IPS-18c (cell line): ENCODE measurements around the gene TMEM237.
"Not testable (repeated sequence)": the region's sequence is repeated elsewhere in the genome, so short reads cannot be mapped to it uniquely, and the experiment has no call there.

Experiments
- H3K4me3 ChIP-seq: 2 replicates; pipeline ENCODE4 v1.7.0; 2013; ENCODE audit warnings: low read depth, mild to moderate bottlenecking, low read length, moderate library complexity; ENCODE audit not compliant: insufficient read depth
- H3K9me3 ChIP-seq: one replicate; pipeline ENCODE4 v1.6.1; 2013; ENCODE audit warnings: mild to moderate bottlenecking, low read length, moderate library complexity; ENCODE audit not compliant: control insufficient read depth, insufficient read depth

Gene TMEM237, protein sequence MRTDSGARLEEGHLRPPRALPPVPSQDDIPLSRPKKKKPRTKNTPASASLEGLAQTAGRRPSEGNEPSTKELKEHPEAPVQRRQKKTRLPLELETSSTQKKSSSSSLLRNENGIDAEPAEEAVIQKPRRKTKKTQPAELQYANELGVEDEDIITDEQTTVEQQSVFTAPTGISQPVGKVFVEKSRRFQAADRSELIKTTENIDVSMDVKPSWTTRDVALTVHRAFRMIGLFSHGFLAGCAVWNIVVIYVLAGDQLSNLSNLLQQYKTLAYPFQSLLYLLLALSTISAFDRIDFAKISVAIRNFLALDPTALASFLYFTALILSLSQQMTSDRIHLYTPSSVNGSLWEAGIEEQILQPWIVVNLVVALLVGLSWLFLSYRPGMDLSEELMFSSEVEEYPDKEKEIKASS

DNA sequence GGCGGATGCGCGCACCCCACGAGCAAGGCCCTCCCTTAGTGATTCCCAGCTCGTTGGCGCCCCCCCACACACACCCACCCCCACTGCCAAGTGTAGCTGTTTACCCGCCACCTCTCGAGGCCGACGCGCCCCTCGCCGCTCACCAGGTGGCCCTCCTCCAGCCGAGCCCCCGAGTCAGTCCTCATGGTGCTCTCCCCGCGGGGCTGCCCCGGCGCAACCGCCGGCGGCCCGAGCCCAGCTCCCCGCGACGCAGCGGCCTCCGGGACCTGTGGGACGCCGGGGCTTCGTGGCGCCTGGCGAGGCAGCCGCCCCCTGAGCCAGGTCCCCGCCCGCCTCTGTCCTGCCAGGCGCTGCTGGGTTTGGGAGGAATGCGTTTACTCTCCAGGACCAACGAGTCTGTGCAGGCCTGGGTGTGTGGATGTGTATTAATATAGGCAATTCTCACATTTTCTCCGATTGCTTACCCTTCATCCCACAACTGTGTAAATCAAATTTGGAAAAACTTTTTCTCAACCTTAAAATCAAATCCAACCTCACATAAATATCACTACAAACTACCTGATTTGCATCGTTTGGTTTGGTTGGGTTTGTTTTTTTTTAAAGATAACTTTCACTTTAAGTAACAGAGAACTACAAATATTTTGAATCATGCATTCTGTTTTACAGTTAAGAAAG lies at the start of gene TMEM237:
TMEM237 (minus strand) TSS at position 288 of the 675 bp plus-strand sequence; CDS start at position 185, 103 bp downstream.
- Histone ChIP-seq H3K9me3 (no peaks in the 10 kb centered on the region), H3K4me3 (peak within 1 kb of the TSS; percentile 70)

DNA sequence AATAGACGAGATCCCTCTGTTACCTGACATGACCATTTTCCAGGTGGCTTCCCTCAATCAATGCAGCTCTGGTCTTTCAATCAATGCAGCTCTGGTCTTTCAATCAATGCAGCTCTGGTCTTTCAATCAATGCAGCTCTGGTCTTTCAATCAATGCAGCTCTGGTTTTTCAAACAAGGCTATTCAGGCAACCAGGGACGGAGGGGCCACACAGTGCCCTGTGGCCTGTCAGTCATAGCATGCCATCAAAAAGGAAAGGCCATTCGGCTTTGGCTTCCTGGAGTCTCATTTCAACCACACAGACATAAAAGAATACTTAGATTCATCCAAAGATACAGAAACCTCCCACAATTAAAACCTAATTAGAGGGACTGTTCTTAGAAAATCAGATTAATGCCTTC lies 41.9 kb upstream of the TMEM237 start:
- Histone ChIP-seq H3K9me3 (no peaks in the 10 kb centered on the region), H3K4me3 (no peak overlapping the region)

DNA sequence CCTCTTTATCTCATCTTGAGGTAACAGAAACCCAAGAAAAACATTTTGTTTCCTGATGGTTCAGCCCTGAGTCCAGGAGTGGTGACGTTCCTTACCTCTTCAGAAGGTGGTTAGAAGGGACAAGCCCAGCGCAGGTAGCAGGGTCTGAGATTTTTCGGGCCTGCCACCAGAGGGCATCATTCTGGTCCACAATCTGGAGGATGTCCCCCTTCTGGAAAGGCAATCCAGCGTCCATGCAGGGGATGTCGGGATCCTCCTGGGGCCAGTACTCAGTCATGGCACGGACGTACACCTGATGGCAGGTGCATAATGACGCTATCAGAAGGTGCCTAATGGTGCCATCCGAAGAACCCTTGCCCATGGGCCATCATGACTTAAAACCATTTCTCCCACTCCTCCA lies 37.4 kb upstream of the TMEM237 start:
- no peaks in the 10 kb centered on the region for H3K9me3 ChIP-seq
- H3K4me3 ChIP-seq: no peak overlapping the region

DNA sequence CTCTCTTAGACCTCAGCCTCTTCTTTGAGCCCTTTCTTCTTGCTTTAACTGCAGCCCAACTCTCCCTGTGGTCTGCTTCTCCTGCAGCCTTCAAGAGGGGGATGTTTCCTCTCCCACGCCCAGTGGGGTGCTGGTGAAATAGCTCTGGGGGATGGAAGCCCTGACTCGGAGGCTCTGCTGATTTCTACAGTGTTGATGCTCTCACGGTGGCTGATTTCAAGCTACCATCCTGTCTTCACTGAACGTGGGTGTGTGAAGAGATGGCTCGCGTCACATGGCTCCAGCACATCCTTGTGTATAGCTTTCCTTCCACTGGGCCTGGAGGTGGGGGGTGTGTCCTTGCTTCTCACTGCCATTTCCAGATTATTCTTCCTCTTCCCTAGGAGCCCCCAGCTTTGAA lies 35.1 kb upstream of the TMEM237 start:
- no peaks in the 10 kb centered on the region for H3K9me3 ChIP-seq

DNA sequence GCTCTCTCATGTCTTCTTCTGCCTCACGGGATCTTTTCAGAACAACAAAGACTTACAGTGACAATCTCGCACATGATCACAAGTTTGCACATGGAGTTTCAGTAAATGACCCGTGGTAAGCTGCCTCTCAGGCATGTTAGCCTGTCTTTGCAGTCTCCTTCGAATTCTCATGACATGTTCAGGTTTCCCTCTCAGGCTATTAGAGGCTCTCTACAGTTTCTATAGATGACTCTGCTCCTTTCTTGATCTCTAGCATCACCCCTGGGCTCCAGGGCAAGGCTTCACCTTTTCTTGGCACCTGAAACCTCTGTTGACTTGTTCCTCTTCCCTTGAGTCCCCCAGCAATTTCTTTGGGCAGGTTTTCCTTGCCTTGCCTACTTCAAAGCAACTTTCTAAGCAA lies 32.2 kb upstream of the TMEM237 start:
- no peaks in the 10 kb centered on the region for H3K9me3 ChIP-seq
- no peak overlapping the region for H3K4me3 ChIP-seq

More for the DNA sequence above, 35.1 kb upstream of the TMEM237 start:
- no peak overlapping the region for H3K4me3 ChIP-seq

DNA sequence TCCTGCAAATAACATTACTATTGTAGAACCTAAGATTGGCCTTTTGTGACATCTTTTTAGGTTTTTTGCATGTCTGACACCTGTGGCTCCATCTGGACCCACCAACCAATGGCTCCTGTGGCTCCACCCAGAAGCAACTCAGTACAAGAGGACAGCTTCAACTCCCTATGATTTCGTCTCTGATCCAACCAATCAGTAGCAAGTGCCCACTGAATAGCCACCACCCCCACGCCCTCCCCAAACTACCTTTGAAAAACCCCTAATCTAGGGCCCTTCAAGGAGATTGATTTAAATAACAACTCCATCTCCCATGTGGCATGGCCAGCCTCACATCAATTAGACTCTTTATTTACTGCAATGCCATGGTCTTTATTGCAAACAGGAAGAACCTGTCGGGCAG lies 31.5 kb upstream of the TMEM237 start:
- Histone ChIP-seq H3K9me3 (no peaks in the 10 kb centered on the region), H3K4me3 (no peak overlapping the region)

DNA sequence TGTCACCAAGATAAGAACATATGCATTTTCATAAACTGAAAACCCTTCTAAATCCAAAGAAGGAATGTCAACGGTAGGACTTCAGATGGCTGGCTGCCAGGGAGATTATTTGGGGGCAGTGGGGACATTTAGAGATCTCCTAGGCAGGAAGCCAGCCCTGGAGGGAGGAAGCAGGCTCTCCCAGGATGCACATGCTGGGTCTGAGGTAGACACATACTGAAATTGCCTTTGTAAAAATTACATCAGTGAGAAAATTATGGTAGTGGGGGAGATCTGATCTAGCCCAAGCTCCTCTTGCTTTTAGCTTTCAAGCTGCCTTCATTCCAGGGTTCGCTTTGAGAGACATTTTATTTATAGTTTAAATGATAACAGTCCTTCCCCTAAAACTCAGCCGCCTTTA lies 31.0 kb upstream of the TMEM237 start:
- no peaks in the 10 kb centered on the region for H3K9me3 ChIP-seq

DNA sequence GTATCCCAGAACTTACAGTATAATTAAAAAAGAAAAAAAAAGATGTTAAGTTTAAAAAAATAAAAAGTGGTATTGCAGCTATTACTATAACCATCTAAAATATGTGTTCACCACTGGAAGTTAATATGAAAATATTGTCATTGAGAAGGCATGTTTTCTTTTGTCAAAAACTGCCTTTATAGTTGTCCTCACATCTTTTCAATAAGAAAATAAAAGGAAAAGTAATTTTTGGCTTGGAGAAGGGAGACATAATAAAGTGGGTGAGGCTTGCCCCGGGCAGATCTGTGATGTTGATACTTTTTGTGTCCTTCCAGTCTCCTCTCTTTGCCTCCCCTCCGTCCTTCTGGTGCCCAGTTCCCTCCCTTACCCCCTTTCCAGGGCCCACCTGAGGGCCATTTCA lies 30.2 kb upstream of the TMEM237 start:
- H3K4me3 ChIP-seq: no peak overlapping the region
- H3K9me3 ChIP-seq: no peaks in the 10 kb centered on the region

More for the DNA sequence above, 31.0 kb upstream of the TMEM237 start:
- H3K4me3 ChIP-seq: no peak overlapping the region

DNA sequence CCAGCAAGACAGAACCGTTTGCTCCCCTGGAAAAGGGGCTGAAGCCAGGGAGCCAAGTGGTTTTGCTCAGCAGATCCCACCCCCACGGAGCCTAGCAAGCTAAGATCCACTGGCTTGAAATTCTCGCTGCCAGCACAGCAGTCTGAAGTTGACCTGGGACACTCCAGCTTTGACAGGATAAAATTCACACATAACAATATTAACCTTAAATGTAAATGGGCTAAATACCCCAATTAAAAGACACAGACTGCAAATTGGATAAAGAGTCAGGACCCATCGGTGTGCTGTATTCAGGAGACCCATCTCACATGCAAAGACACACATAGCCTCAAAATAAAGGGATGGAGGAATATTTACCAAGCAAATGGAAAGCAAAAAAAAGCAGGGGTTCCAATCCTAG lies 27.9 kb upstream of the TMEM237 start:
- H3K9me3 ChIP-seq, H3K4me3 ChIP-seq: not testable (repeated sequence)

DNA sequence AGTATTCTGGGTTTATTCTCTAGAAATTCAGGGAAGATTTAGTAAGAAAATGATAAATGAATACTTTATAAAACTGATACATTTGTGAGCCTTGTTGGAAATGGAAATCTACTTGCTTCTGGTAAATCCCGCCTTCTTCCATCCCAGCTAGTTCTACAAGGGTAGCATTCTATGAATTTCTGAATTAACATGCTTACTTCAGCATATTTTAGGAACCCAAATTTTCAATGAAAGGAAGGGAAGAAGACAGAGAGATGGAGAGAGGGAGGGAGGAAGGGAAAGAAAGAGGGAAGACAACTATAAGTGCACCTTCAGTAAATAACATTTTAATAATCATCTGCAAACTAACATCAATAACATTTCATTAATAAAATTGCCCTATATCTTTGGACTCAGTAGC lies 26.6 kb upstream of the TMEM237 start:
- Histone ChIP-seq H3K4me3 (no peak overlapping the region), H3K9me3 (no peaks in the 10 kb centered on the region)

DNA sequence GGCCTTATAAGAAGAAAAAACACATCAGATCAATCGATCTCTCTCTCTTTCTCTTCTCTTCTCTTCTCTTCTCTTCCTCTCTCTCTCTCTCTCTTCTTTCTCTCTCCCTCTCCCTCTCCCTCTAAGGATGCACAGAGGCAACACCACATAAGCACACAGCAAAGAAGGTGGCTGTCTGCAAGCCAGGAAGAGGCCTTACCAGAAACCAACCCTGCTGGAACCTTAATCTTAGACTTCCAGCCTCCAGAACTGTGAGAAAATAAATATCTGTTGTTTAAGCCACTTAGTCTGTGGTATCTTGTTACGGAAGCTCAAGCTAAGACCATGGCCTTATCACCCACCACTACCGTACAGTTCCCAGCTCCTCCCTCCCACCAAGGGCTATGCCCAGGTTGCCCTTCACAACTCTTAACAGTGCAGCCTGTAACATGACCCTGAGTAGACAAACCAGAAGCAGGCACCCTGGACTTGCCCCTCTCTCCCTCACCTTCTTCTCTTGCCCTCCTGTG lies 25.2 kb upstream of the TMEM237 start:
- H3K9me3 ChIP-seq: no peaks in the 10 kb centered on the region
- no peak overlapping the region for H3K4me3 ChIP-seq

DNA sequence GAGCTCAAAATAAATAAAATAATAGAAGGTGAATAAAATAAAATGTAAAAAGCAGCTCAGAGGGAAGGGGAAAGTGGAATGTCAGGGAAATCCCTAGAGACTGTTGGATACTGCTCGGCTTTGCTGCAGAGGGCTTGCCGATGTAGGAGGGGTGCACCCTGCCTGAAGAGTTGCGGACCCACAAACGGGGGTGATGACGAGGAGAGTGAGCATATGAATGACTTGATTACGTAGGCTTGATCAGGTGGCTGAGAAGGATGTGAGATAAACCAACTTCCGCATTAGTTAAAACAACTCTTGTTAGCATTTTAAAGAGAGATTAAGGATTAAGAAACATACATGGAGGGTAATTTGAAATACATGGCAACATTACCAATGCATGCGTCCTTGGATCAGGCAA lies 21.0 kb upstream of the TMEM237 start:
- no peak overlapping the region for H3K4me3 ChIP-seq
- no peaks in the 10 kb centered on the region for H3K9me3 ChIP-seq

DNA sequence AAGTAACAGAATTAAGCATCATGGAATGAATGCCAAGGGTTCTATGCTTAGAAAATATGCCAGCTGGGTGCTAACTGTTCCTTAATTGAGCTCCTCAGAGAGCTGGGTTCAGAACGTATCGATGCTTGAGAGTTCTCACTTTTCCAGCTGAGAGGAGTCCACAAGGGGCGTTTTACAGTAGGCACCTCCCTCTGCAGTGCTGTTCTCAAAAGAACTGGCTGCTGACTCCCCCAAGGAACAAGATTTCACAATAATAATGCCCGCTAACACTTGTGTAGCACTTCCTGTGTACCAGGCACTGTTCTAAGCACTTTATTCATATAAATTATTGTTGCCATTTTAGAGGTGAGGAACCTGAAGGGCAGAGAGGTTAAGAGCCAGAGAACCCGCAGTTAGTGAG lies 18.1 kb upstream of the TMEM237 start:
- H3K9me3 ChIP-seq: no peaks in the 10 kb centered on the region
- no peak overlapping the region for H3K4me3 ChIP-seq

DNA sequence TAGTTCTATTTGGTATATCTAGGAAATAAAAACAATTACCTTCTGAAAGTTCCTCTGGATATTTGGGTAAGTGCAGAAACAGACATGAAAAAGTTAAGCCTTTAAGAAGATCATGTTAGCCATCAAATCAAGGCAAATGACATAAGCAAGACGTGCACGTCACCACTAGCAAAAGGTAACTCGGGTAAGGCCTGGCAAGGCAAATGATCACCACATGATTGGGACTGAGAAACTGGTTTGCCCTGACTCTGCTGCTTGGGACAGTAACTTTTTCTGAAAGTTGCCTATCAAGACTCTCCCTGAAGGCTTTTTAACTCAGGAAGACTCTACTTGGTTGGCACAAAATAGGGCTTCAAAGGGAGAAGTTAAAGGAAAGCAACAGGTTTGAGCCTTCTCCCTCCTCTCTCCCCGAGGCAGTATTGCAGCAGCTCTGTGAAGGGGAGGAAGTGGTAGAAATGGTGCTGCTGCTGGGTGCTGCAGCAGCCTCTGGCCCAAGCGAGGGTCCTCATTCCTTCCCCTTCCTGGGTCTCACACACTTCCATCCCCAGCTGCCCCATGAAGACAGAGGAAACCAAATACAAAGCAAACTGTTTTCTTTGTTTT lies 17.1 kb upstream of the TMEM237 start:
- Histone ChIP-seq H3K4me3 (no peak overlapping the region), H3K9me3 (no peaks in the 10 kb centered on the region)

DNA sequence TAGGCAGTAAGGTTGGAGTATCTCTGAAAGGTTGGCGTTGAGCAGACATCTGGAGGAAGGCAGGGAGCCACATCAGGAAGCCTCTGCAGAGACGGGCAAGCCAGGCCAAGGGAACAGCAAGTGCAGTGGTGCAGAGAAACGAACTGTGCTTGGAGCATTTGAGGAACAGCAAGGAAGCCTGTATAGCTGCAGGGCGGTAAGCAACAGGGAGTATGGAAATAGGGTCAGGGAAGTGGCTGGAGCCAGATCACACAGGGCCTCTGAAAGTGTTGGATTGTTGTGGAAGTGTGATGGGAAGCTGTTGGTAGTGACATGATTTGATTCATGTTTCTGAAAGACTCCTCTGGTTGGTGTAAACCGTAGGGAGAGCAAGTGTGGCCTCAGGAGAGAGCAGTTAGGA lies 13.4 kb upstream of the TMEM237 start:
- peaks cover 3% of the 10 kb centered on the region for H3K9me3 ChIP-seq
- no peak overlapping the region for H3K4me3 ChIP-seq

DNA sequence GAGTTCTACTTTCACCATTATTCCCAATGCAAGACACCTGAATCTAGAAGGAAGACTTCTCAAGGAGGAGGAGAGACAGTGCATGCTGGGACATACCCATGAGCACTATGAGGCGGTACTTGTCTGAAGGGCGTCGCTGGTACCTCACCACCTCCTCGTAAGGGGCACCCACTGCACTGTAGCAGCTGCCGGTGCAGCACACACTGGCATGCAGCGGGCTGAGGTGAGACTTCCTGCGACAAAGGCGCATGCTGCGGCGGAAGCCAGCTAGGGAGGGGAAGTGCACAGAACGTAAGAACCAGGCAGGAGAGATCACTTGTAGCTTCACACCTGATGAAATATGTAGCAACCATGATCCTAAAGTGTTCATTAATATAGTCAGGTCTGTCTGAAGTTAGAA lies 12.8 kb upstream of the TMEM237 start:
- Histone ChIP-seq H3K4me3 (no peak overlapping the region), H3K9me3 (peaks cover 3% of the 10 kb centered on the region)

DNA sequence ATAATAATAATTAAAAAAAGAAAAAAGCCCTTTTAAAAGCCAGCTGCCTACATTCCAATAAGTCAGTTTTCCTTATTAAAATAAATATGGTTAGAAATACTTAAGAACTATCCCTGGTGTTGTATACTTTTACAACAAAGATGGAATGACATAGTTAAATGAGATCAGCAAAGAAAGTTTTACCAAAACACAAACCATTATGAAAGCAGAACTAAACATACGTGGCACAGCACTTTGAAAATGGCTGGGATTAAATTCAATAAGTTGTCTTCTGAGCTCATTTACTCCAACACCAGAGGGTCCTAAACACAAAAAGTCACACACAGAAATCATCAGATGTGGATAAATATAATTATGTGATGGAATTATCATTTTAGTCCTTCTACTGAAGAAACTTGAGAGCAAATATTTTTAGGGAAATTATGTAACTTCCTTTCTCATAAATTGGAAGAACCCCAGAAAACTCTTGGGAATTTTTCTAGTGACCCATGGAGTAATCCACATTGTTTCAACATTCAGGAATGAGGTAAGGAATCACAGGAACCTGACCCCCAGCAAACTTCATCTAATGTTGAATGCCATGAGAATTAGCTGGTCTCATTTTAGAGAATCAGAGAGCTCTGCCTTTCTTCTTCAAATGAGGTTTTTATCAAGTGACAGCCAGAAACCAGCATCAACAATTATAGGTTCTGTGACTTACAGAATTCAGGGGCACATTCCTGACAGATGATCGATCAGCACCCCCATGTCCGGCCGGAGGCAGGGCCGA lies 11.5 kb upstream of the TMEM237 start:
- peaks cover 3% of the 10 kb centered on the region for H3K9me3 ChIP-seq
- H3K4me3 ChIP-seq: no peak overlapping the region
